IPS-18c (cell line): Measurements from ENCODE around the gene SYCN.
A peak's percentile ranks its signal among the peaks of the same experiment; 100 is the strongest.

Experiments
- H3K4me3 ChIP-seq: 2 replicates; pipeline ENCODE4 v1.7.0; 2013; ENCODE audit warnings: low read depth, mild to moderate bottlenecking, low read length, moderate library complexity; ENCODE audit not compliant: insufficient read depth
- H3K9me3 ChIP-seq: one replicate; pipeline ENCODE4 v1.6.1; 2013; ENCODE audit warnings: mild to moderate bottlenecking, low read length, moderate library complexity; ENCODE audit not compliant: control insufficient read depth, insufficient read depth

SYCN gene

GRCh38 chr19:39200066-39200802 is 3.8 kb downstream of the SYCN start:
- Histone ChIP-seq H3K4me3 (no peak overlapping the region), H3K9me3 (no peaks in the 10 kb centered on the region)

GRCh38 chr19:39199025-39199424 is 5.0 kb downstream of the SYCN start:
- Histone ChIP-seq H3K9me3 (no peaks in the 10 kb centered on the region), H3K4me3 (no peak overlapping the region)

GRCh38 chr19:39197808-39198207 is 6.3 kb downstream of the SYCN start:
- Histone ChIP-seq H3K9me3 (no peaks in the 10 kb centered on the region), H3K4me3 (no peak overlapping the region)

GRCh38 chr19:39196860-39197562 is 7.1 kb downstream of the SYCN start, which contains the start of gene NCCRP1:
NCCRP1 (plus strand) TSS chr19:39196964; CDS start chr19:39196983, 19 bp downstream.
- H3K4me3 ChIP-seq, result peak within 1 kb of the TSS; percentile 44
- no peaks in the 10 kb centered on the region for H3K9me3 ChIP-seq

GRCh38 chr19:39196320-39196719 is 7.7 kb downstream of the SYCN start:
- Histone ChIP-seq H3K9me3 (no peaks in the 10 kb centered on the region), H3K4me3 (0 out of 2 replicates have a peak overlapping the region, but pooled peaks have one; percentile 44)

- H3K9me3 ChIP-seq, result no peaks in the 10 kb centered on the region
Measured at GRCh38 chr19:39195755-39196154, 8.3 kb downstream of the SYCN start.

GRCh38 chr19:39194832-39195542 is 9.1 kb downstream of the SYCN start:
- H3K4me3 ChIP-seq, result no peak overlapping the region
- H3K9me3 ChIP-seq, result no peaks in the 10 kb centered on the region

More at GRCh38 chr19:39195755-39196154, 8.3 kb downstream of the SYCN start:
- H3K4me3 ChIP-seq, result no peak overlapping the region

- H3K4me3 ChIP-seq, result no peak overlapping the region
- H3K9me3 ChIP-seq, result no peaks in the 10 kb centered on the region
Measured at GRCh38 chr19:39193803-39194202, 10.3 kb downstream of the SYCN start.

- no peak overlapping the region for H3K4me3 ChIP-seq
- no peaks in the 10 kb centered on the region for H3K9me3 ChIP-seq
Measured at GRCh38 chr19:39192846-39193245, 11.2 kb downstream of the SYCN start.

- Histone ChIP-seq H3K9me3 (no peaks in the 10 kb centered on the region), H3K4me3 (no peak overlapping the region)
Measured at GRCh38 chr19:39190768-39191167, 13.3 kb downstream of the SYCN start.

- Histone ChIP-seq H3K9me3 (no peaks in the 10 kb centered on the region), H3K4me3 (no peak overlapping the region)
Measured at GRCh38 chr19:39188960-39189359, 15.1 kb downstream of the SYCN start.

GRCh38 chr19:39187552-39187943 is 16.5 kb downstream of the SYCN start:
- no peak overlapping the region for H3K4me3 ChIP-seq
- no peaks in the 10 kb centered on the region for H3K9me3 ChIP-seq

- Histone ChIP-seq H3K4me3 (no peak overlapping the region), H3K9me3 (no peaks in the 10 kb centered on the region)
Measured at GRCh38 chr19:39186391-39186790, 17.7 kb downstream of the SYCN start.

GRCh38 chr19:39183104-39183503 is 21.0 kb downstream of the SYCN start:
- no peak overlapping the region for H3K4me3 ChIP-seq
- no peaks in the 10 kb centered on the region for H3K9me3 ChIP-seq

- H3K4me3 ChIP-seq, result no peak overlapping the region
- no peaks in the 10 kb centered on the region for H3K9me3 ChIP-seq
Measured at GRCh38 chr19:39182174-39182505, 21.9 kb downstream of the SYCN start.

- Histone ChIP-seq H3K4me3 (no peak overlapping the region), H3K9me3 (no peaks in the 10 kb centered on the region)
Measured at GRCh38 chr19:39181500-39182173, 22.4 kb downstream of the SYCN start.

GRCh38 chr19:39180749-39181148 is 23.3 kb downstream of the SYCN start:
- Histone ChIP-seq H3K9me3 (no peaks in the 10 kb centered on the region), H3K4me3 (no peak overlapping the region)
